NCI-H2171 treated with DMSO at 0.1 percent for 48 hours (cell line): ENCODE results near the gene FRG2.
"Not testable (repeated sequence)": the region's sequence is repeated elsewhere in the genome, so short reads cannot be mapped to it uniquely, and the experiment has no call there.

Experiments used
- DNase-seq: peaks from one replicate; lab custom pipeline; 2025; lab: John Stamatoyannopoulos, UW

Gene FRG2

GRCh38 chr4:190016369-190017289, 10.4 kb downstream of the FRG2 start:
- no peak for DNase-seq

GRCh38 chr4:190015538-190016368, 11.3 kb downstream of the FRG2 start:
- DNase-seq, result no peak

GRCh38 chr4:190014771-190015537, 12.1 kb downstream of the FRG2 start:
- no peak for DNase-seq

GRCh38 chr4:189989941-189990340, 37.1 kb downstream of the FRG2 start:
- DNase-seq, result not testable (repeated sequence)

GRCh38 chr4:189988877-189989431, 38.1 kb downstream of the FRG2 start:
- no peak for DNase-seq

GRCh38 chr4:189985651-189986243, 41.3 kb downstream of the FRG2 start:
- not testable (repeated sequence) for DNase-seq

- not testable (repeated sequence) for DNase-seq
Observed at GRCh38 chr4:189984661-189985060, 42.4 kb downstream of the FRG2 start.

- DNase-seq, result not testable (repeated sequence)
Observed at GRCh38 chr4:189983916-189984526, 43.0 kb downstream of the FRG2 start.

GRCh38 chr4:189981970-189982369, 45.1 kb downstream of the FRG2 start:
- no peak for DNase-seq

- DNase-seq, result not testable (repeated sequence)
Observed at GRCh38 chr4:189980292-189980691, 46.8 kb downstream of the FRG2 start.

- no peak for DNase-seq
Observed at GRCh38 chr4:189979196-189980047, 47.6 kb downstream of the FRG2 start.
